ENCODE measurements around the gene MFAP2. TPM values are rescaled to one million over a fixed set of nuclear protein-coding genes. Genes with fewer than 3 reads are reported as not detected.

The MFAP2 gene
- total RNA-seq, 1 experiment from 2014 or later, result 152 TPM

DNA sequence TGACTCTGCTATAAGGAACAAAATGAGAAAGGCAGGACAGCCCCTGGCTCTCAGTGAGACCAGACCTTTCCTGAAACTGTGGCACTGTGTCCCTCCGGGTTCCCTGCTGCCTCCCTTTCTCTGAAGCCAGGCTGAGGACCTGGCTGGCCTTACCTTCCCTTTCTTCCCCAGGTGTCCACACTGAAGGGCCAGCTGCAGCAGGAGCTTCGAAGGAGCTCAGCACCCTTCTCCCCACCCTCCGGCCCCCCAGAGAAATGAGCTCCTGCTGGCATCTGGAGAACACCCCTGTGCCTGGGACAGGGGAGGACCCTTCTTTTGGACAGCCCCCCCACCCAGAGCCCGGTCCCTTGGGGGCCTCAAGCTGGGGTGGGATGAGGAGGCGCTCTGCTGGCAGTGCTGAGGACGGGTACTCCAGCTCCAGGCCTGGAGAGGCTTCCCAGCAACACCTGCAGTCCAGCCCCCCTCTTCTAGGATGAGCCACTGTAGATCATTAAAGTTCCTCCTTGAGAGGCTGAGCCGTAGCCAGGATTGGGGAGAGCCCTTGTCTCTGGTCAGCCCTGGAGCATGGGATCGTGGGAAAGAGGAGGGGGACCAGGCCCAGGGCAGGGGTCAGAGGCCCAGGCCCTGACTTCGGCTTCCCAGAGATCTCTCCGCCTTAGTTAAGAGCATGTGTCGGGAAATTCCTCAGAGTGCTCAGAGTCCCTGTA, 8.1 kb downstream of the MFAP2 start:
- Histone ChIP-seq H2BK15ac (ENCODE audit: low read depth, low read length) (no peak overlapping the region), H3K14ac (ENCODE audit: insufficient read depth, low read length) (no peak overlapping the region), H2BK20ac (ENCODE audit: low read depth, low read length, poor library complexity, severe bottlenecking) (no peak overlapping the region), H3K4me1 (ENCODE audit: insufficient read depth, low read length) (no peaks in the 10 kb centered on the region), H3K79me2 (ENCODE audit: insufficient read depth, low read length) (no peaks in the 10 kb centered on the region), H4K20me1 (ENCODE audit: control insufficient read depth, insufficient read depth, insufficient read length) (no peaks in the 10 kb centered on the region), H3K9ac (ENCODE audit: extremely low read depth, insufficient read length, low read length) (no peak overlapping the region), H2BK120ac (ENCODE audit: low read depth, low read length, poor library complexity, severe bottlenecking) (no peak overlapping the region), H3K18ac (ENCODE audit: insufficient read length, low read depth, low read length) (no peak overlapping the region), H3K27ac (ENCODE audit: insufficient read length, low read depth, low read length) (no peak overlapping the region), H4K91ac (ENCODE audit: insufficient read length, low read depth, low read length) (no peak overlapping the region), H3K79me1 (ENCODE audit: insufficient read depth, low read depth, low read length, poor library complexity, severe bottlenecking) (no peaks in the 10 kb centered on the region), H3K4ac (ENCODE audit: low read depth, low read length) (no peak overlapping the region), H3K9me3 (ENCODE audit: control insufficient read depth, low read depth, low read length) (no peaks in the 10 kb centered on the region), H2AFZ (ENCODE audit: low read length) (no peak overlapping the region), H4K8ac (replicated peaks; ENCODE audit: insufficient read length, low read depth, low read length) (no peak overlapping the region), H3K4me2 (ENCODE audit: insufficient read depth, insufficient read length, low read length) (no peak overlapping the region), H3T11ph (ENCODE audit: low read length) (no peak overlapping the region), H3K23me2 (ENCODE audit: insufficient read length, low read depth, low read length, poor library complexity, severe bottlenecking) (no peaks in the 10 kb centered on the region), H2AK5ac (ENCODE audit: insufficient read length, low read length) (no peak overlapping the region), H2BK12ac (ENCODE audit: insufficient read length, low read depth, low read length) (no peak overlapping the region), H3K56ac (ENCODE audit: insufficient read length, low read depth, low read length) (no peak overlapping the region), H3K23ac (ENCODE audit: insufficient read length, low read depth, low read length) (no peak overlapping the region), H4K5ac (ENCODE audit: insufficient read length, low read depth, low read length) (no peak overlapping the region), H3K27me3 (ENCODE audit: insufficient read depth, low read length) (no peaks in the 10 kb centered on the region), H2BK5ac (ENCODE audit: insufficient read length, low read length) (no peak overlapping the region)
- H3K4me3 Mint-ChIP-seq, result peak overlapping the region in 1 of 2 experiments; percentile 20; a peak in 1 of 5 replicates
- peak overlapping the region in 2 of 3 experiments; percentile 91 to 94; a peak in 5 of 7 replicates for H3K27ac Mint-ChIP-seq
- H3K9me3 Mint-ChIP-seq, result no peaks in the 10 kb centered on the region
- TF ChIP-seq, protein P1, sequence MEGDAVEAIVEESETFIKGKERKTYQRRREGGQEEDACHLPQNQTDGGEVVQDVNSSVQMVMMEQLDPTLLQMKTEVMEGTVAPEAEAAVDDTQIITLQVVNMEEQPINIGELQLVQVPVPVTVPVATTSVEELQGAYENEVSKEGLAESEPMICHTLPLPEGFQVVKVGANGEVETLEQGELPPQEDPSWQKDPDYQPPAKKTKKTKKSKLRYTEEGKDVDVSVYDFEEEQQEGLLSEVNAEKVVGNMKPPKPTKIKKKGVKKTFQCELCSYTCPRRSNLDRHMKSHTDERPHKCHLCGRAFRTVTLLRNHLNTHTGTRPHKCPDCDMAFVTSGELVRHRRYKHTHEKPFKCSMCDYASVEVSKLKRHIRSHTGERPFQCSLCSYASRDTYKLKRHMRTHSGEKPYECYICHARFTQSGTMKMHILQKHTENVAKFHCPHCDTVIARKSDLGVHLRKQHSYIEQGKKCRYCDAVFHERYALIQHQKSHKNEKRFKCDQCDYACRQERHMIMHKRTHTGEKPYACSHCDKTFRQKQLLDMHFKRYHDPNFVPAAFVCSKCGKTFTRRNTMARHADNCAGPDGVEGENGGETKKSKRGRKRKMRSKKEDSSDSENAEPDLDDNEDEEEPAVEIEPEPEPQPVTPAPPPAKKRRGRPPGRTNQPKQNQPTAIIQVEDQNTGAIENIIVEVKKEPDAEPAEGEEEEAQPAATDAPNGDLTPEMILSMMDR (conservative IDR thresholded peaks at IDR 0.05), result no peak
- no peaks in the 10 kb centered on the region for H3K27me3 Mint-ChIP-seq (ENCODE audit: low read depth)
- WGBS (ENCODE audit: extremely low coverage, insufficient read length, low lambda C conversion rate), result no CpG with 5 or more reads among the region's 11 CpGs
- no peak for DNase-seq
- H3K4me1 Mint-ChIP-seq, result peaks cover 12 to 30% of the 10 kb centered on the region in 2 experiments
- H3K36me3 Mint-ChIP-seq (ENCODE audit: insufficient read depth in 1 of 3, low read depth in 3 of 3), result peaks cover 10 to 54% (median 36%) of the 10 kb centered on the region in 3 experiments

Measured in H9 (cell line).